T-cell (primary cell): ENCODE results near the gene DTX1. TPM values are rescaled to one million over a fixed set of nuclear protein-coding genes. Genes with fewer than 3 reads are reported as not detected.

ENCODE experiments used
- ATAC-seq, 4 experiments: fragments of 200-7000 bp in 3 of 4; fragments of 150-1000 bp in 1 of 4; cut with Tn5 transposase; replicated peaks in 1 of 4; 1 replicate in 3 of 4; 2 replicates in 1 of 4; pipeline ENCODE4 v1.10.0; 2021; ENCODE audit warnings: moderate library complexity in 3 of 4, mild to moderate bottlenecking in 2 of 4, moderate number of reproducible peaks in 1 of 4
- CTCF ChIA-PET, 2 donors: fragments of 300-600 bp; sonication (Branson Sonifier 250); formaldehyde crosslinking; loops; one replicate each; lab custom pipeline; 2022; ENCODE audit warnings: antibody characterized with exemption in 2 of 2; lab: Charles Lee
- POLR2A ChIA-PET, 2 donors: fragments of 300-600 bp; sonication (Branson Sonifier 250); formaldehyde crosslinking; loops; one replicate each; lab custom pipeline; 2022; ENCODE audit warnings: antibody characterized with exemption in 2 of 2; lab: Charles Lee
- DNase-seq, 35 experiments: peaks; one replicate each; pipeline versions ENCODE4 v3.0.0 to v3.0.0-alpha.2; 2013 to 2023
- H3K27ac ChIP-seq: one replicate; pipeline ENCODE4 v1.5.1; 2013; ENCODE audit warnings: low read length
- H3K27me3 ChIP-seq, 2 experiments: replicated peaks in 1 of 2; 1 replicate in 1 of 2; 2 replicates in 1 of 2; pipeline versions ENCODE4 v1.6.1 to v1.7.0; 2013; ENCODE audit warnings: low read length in 1 of 2, mixed read lengths in 1 of 2; ENCODE audit not compliant: control insufficient read depth in 2 of 2, insufficient read depth in 2 of 2; ENCODE audit errors: extremely low read depth in 1 of 2
- H3K36me3 ChIP-seq, 2 donors: 1 replicate in 1 of 2; 2 replicates in 1 of 2; pipeline versions ENCODE4 v1.6.1 to v1.7.0; 2013; ENCODE audit warnings: low read length in 1 of 2; ENCODE audit not compliant: control insufficient read depth in 2 of 2, insufficient read depth in 1 of 2; ENCODE audit errors: extremely low read depth in 1 of 2
- H3K4me1 ChIP-seq, 2 experiments: 1 replicate in 1 of 2; 2 replicates in 1 of 2; pipeline versions ENCODE4 v1.6.1 to v1.7.0; 2013; ENCODE audit warnings: low read length in 2 of 2, mixed read lengths in 1 of 2; ENCODE audit not compliant: insufficient read depth in 2 of 2, control insufficient read depth in 1 of 2; ENCODE audit errors: extremely low read depth in 1 of 2
- H3K4me3 ChIP-seq, 2 donors: 1 replicate in 1 of 2; 2 replicates in 1 of 2; pipeline versions ENCODE4 v1.5.1 to v1.7.0; 2013; ENCODE audit warnings: mild to moderate bottlenecking in 2 of 2, low read length in 1 of 2, moderate library complexity in 1 of 2; ENCODE audit not compliant: control insufficient read depth in 1 of 2; ENCODE audit errors: extremely low read depth in 1 of 2
- H3K9me3 ChIP-seq: 2 replicates; pipeline ENCODE4 v1.7.0; 2013
- H3K27ac Mint-ChIP-seq, 2 donors: one replicate each; pipeline ENCODE4 v1.8.0; 2020 to 2021; ENCODE audit warnings: mild to moderate bottlenecking in 2 of 2, mixed read lengths in 2 of 2
- H3K27me3 Mint-ChIP-seq, 2 donors: one replicate each; pipeline ENCODE4 v1.8.0; 2021 to 2022; ENCODE audit warnings: mixed read lengths in 2 of 2
- H3K36me3 Mint-ChIP-seq: one replicate; pipeline ENCODE4 v1.8.0; 2021; ENCODE audit warnings: mixed read lengths
- H3K4me1 Mint-ChIP-seq, 3 donors: one replicate each; pipeline ENCODE4 v1.8.0; 2020 to 2022; ENCODE audit warnings: mixed read lengths in 3 of 3, mild to moderate bottlenecking in 1 of 3
- H3K4me3 Mint-ChIP-seq, 3 donors: one replicate each; pipeline ENCODE4 v1.8.0; 2020 to 2022; ENCODE audit warnings: mild to moderate bottlenecking in 3 of 3, mixed read lengths in 3 of 3, moderate library complexity in 3 of 3
- H3K9me3 Mint-ChIP-seq, 3 donors: one replicate each; pipeline ENCODE4 v1.8.0; 2020 to 2022; ENCODE audit warnings: mixed read lengths in 3 of 3
- WGBS: methylation state at CpG from one replicate; pipeline ENCODE4 v1.1.5; 2013; ENCODE audit warnings: missing lambda C conversion rate; ENCODE audit not compliant: insufficient coverage; 5-methylcytosine and 5-hydroxymethylcytosine counted together
- total RNA-seq, 35 experiments: library from RNA in 6 of 35; stranded (reverse) in 6 of 35; fragments of 120-200 nt in 1 of 35; gene quantifications; one replicate each; pipeline versions ENCODE4 v1.2.1 to v1.2.4 and lab custom pipeline; 2013 to 2026

Gene DTX1
- total RNA-seq, 5 donors from 2014 or later (not counting 1 experiment from before 2014, with no cell fraction given) = 5.6 to 12.0 (median 10.4) TPM

- ChIA-PET CTCF (interaction anchor here in 1 of 2 donors (0.6 to 0.7 kb wide), 2 partner anchors 19 to 41 kb away, joined by 3 to 6 read pairs; no protein-coding TSS in a partner anchor), POLR2A (no interaction called here)
- Mint-ChIP-seq H3K4me1 (no peaks in the 10 kb centered on the region), H3K27ac (no peak overlapping the region), H3K27me3 (peaks cover 8 to 9% of the 10 kb centered on the region in 2 donors), H3K9me3 (no peaks in the 10 kb centered on the region), H3K4me3 (no peak overlapping the region), H3K36me3 (no peaks in the 10 kb centered on the region)
- no peaks in the 10 kb centered on the region for H3K4me1 ChIP-seq
- no peak overlapping the region for H3K27ac ChIP-seq
- no CpG with 5 or more reads among the region's 7 CpGs for WGBS
- DNase-seq (no peak), ATAC-seq (no peak)
- H3K36me3 ChIP-seq = no peaks in the 10 kb centered on the region
- no peaks in the 10 kb centered on the region for H3K9me3 ChIP-seq
- H3K27me3 ChIP-seq = peaks cover 0 to 18% of the 10 kb centered on the region in 2 experiments
- no peak overlapping the region for H3K4me3 ChIP-seq
Measured at GRCh38 chr12:113041560-113041959, 15.0 kb upstream of the DTX1 start.

GRCh38 chr12:113043240-113043639 lies 13.3 kb upstream of the DTX1 start:
- ATAC-seq (no peak), DNase-seq (no peak)
- no peak overlapping the region for H3K4me3 ChIP-seq
- 83% methylated on average over 5 of the region's 8 CpGs for WGBS
- peaks cover 0 to 13% of the 10 kb centered on the region in 2 experiments for H3K27me3 ChIP-seq
- ChIA-PET CTCF (no interaction called here), POLR2A (interaction anchor here in 1 of 2 donors (0.6 kb wide), 1 partner anchor 49 kb away, joined by 5 read pairs; no protein-coding TSS in a partner anchor)
- H3K4me1 ChIP-seq = no peaks in the 10 kb centered on the region
- Mint-ChIP-seq H3K36me3 (no peaks in the 10 kb centered on the region), H3K4me3 (no peak overlapping the region), H3K9me3 (no peaks in the 10 kb centered on the region), H3K27ac (no peak overlapping the region), H3K27me3 (peaks cover 8 to 9% of the 10 kb centered on the region in 2 donors), H3K4me1 (peaks cover 0 to under 1% (median under 1%) of the 10 kb centered on the region in 3 donors)
- no peak overlapping the region for H3K27ac ChIP-seq
- H3K36me3 ChIP-seq = no peaks in the 10 kb centered on the region
- no peaks in the 10 kb centered on the region for H3K9me3 ChIP-seq

GRCh38 chr12:113044516-113044915 lies 12.0 kb upstream of the DTX1 start:
- no peak overlapping the region for H3K4me3 Mint-ChIP-seq
- DNase-seq (no peak), ATAC-seq (no peak)
- peaks cover 4 to 8% of the 10 kb centered on the region in 2 experiments for H3K4me1 ChIP-seq
- H3K27ac ChIP-seq = no peak overlapping the region
- no peaks in the 10 kb centered on the region for H3K9me3 ChIP-seq
- H3K36me3 ChIP-seq = no peaks in the 10 kb centered on the region
- ChIA-PET CTCF (interaction anchor here (0.7 to 1.1 kb wide), 2 partner anchors 54 to 109 kb away, joined by 3 to 4 read pairs; no protein-coding TSS in a partner anchor), POLR2A (interaction anchor here (0.7 to 0.8 kb wide), 2 partner anchors 10 to 1076 kb away, joined by 3 to 10 read pairs; no protein-coding TSS in a partner anchor)
- 67% methylated on average over 2 of the region's 3 CpGs for WGBS
- peaks cover 8 to 9% of the 10 kb centered on the region in 2 donors for H3K27me3 Mint-ChIP-seq
- no peaks in the 10 kb centered on the region for H3K9me3 Mint-ChIP-seq
- peaks cover 0 to 13% of the 10 kb centered on the region in 2 experiments for H3K27me3 ChIP-seq
- no peaks in the 10 kb centered on the region for H3K36me3 Mint-ChIP-seq
- no peak overlapping the region for H3K27ac Mint-ChIP-seq
- peaks cover 5 to 13% (median 11%) of the 10 kb centered on the region in 3 donors for H3K4me1 Mint-ChIP-seq
- no peak overlapping the region for H3K4me3 ChIP-seq

GRCh38 chr12:113048716-113049127 lies 7.8 kb upstream of the DTX1 start:
- no peaks in the 10 kb centered on the region for H3K36me3 Mint-ChIP-seq
- peaks cover 6 to 18% of the 10 kb centered on the region in 2 experiments for H3K4me1 ChIP-seq
- no peaks in the 10 kb centered on the region for H3K9me3 ChIP-seq
- peaks cover 0 to 3% of the 10 kb centered on the region in 2 experiments for H3K27me3 ChIP-seq
- ChIA-PET POLR2A (interaction anchor here in 1 of 2 donors (0.5 kb wide), 1 partner anchor 1366 kb away, joined by 4 read pairs; no protein-coding TSS in a partner anchor), CTCF (interaction anchor here (0.6 to 2.1 kb wide), 23 partner anchors 16 to 254 kb away, joined by 3 to 11 read pairs (median 3); partner anchors contain the start of gene DDX54 (in 1 of the 2))
- no peak overlapping the region for H3K4me3 ChIP-seq
- no CpG with 5 or more reads among the region's 6 CpGs for WGBS
- peak overlapping the region in 1 of 2 donors; percentile 57 for H3K27ac Mint-ChIP-seq
- peaks cover 4 to 7% of the 10 kb centered on the region in 2 donors for H3K27me3 Mint-ChIP-seq
- peak; percentile 10 to 83 (median 45) for DNase-seq
- H3K4me3 Mint-ChIP-seq = no peak overlapping the region
- peaks cover 20 to 46% (median 42%) of the 10 kb centered on the region in 3 donors for H3K4me1 Mint-ChIP-seq
- no peaks in the 10 kb centered on the region for H3K9me3 Mint-ChIP-seq
- ATAC-seq = peak; percentile 74 to 83 (median 76)
- no peaks in the 10 kb centered on the region for H3K36me3 ChIP-seq
- no peak overlapping the region for H3K27ac ChIP-seq

- no peak overlapping the region for H3K4me3 Mint-ChIP-seq
Measured at GRCh38 chr12:113049976-113050742, 6.4 kb upstream of the DTX1 start.

GRCh38 chr12:113050795-113051194 lies 5.7 kb upstream of the DTX1 start:
- no peaks in the 10 kb centered on the region for H3K9me3 ChIP-seq
- WGBS = no CpG with 5 or more reads among the region's 7 CpGs
- Mint-ChIP-seq H3K27ac (no peak overlapping the region), H3K4me1 (peaks cover 28 to 59% (median 57%) of the 10 kb centered on the region in 3 donors), H3K36me3 (no peaks in the 10 kb centered on the region), H3K4me3 (no peak overlapping the region), H3K9me3 (no peaks in the 10 kb centered on the region), H3K27me3 (peaks cover 0 to 1% of the 10 kb centered on the region in 2 donors)
- peaks cover 0 to 4% of the 10 kb centered on the region in 2 experiments for H3K27me3 ChIP-seq
- peaks cover 6 to 27% of the 10 kb centered on the region in 2 experiments for H3K4me1 ChIP-seq
- ChIA-PET CTCF (interaction anchor here in 1 of 2 donors (1.0 to 1.7 kb wide), 3 partner anchors 48 to 124 kb away, joined by 3 to 5 read pairs (median 3); no protein-coding TSS in a partner anchor), POLR2A (no interaction called here)
- DNase-seq = no peak
- no peak overlapping the region for H3K4me3 ChIP-seq
- ATAC-seq = no peak
- no peaks in the 10 kb centered on the region for H3K36me3 ChIP-seq
- no peak overlapping the region for H3K27ac ChIP-seq

More at GRCh38 chr12:113049976-113050742, 6.4 kb upstream of the DTX1 start:
- CTCF ChIA-PET = interaction anchor here in 1 of 2 donors (0.6 to 2.1 kb wide), 7 partner anchors 25 to 142 kb away, joined by 3 to 8 read pairs (median 3); no protein-coding TSS in a partner anchor
- Histone ChIP-seq H3K27me3 (no peaks in the 10 kb centered on the region), H3K36me3 (no peaks in the 10 kb centered on the region), H3K27ac (no peak overlapping the region), H3K9me3 (no peaks in the 10 kb centered on the region), H3K4me3 (no peak overlapping the region), H3K4me1 (peaks cover 6 to 21% of the 10 kb centered on the region in 2 experiments)
- H3K9me3 Mint-ChIP-seq = no peaks in the 10 kb centered on the region
- DNase-seq (no peak), ATAC-seq (no peak)
- WGBS = 96% methylated on average over 8 of the region's 11 CpGs
- H3K4me1 Mint-ChIP-seq = peaks cover 26 to 55% (median 54%) of the 10 kb centered on the region in 3 donors
- POLR2A ChIA-PET = no interaction called here
- no peaks in the 10 kb centered on the region for H3K36me3 Mint-ChIP-seq
- H3K27me3 Mint-ChIP-seq = peaks cover 0 to 1% of the 10 kb centered on the region in 2 donors
- H3K27ac Mint-ChIP-seq = no peak overlapping the region
